A549 (cell line): Measurements from ENCODE around the gene CCDC9. TPM values are rescaled to one million over a fixed set of nuclear protein-coding genes. Genes with fewer than 3 reads are reported as not detected.
A peak's percentile ranks its signal among the peaks of the same experiment; 100 is the strongest.

ENCODE experiments used
- ATAC-seq, 2 experiments: fragments of 200-7000 bp in 1 of 2; fragments of >200 bp in 1 of 2; cut with Nextera tagmentation in 1 of 2; cut with Tn5 transposase in 1 of 2; 3 replicates each; pipeline versions ENCODE4 v1.8.0 to v1.9.1; 2018 to 2020; ENCODE audit warnings: mild to moderate bottlenecking in 1 of 2, moderate library complexity in 1 of 2
- CTCF ChIA-PET: fragments of 300-600 bp; sonication (Branson Sonifier 250); formaldehyde crosslinking; extraction: SDS; loops from one replicate; lab custom pipeline; 2021; ENCODE audit warnings: antibody characterized with exemption, inconsistent platforms; lab: Yijun Ruan, JAX
- POLR2A ChIA-PET: fragments of 350-600 bp; formaldehyde crosslinking; extraction: SDS; loops from one replicate; lab custom pipeline; 2021; ENCODE audit warnings: antibody characterized with exemption, inconsistent platforms; lab: Yijun Ruan, JAX
- DNase-seq, 2 experiments: peaks; one replicate each; pipeline versions ENCODE4 v3.0.0 to v3.0.0-alpha.2; 2011 to 2016; ENCODE audit warnings: low read depth in 1 of 2, low spot score in 1 of 2
- FAIRE-seq: peaks from 2 replicates; lab custom pipeline; 2011; peaks lifted over from hg19 to GRCh38; lab: Jason Lieb, UNC
- H3K27ac ChIP-seq, 2 experiments: fragments of >200 bp; sonication (Bioruptor Twin); formaldehyde crosslinking; 3 replicates each; pipeline ENCODE4 v1.5.1; 2016 to 2017
- H3K4me1 ChIP-seq: fragments of >200 bp; sonication (Bioruptor Twin); formaldehyde crosslinking; 3 replicates; pipeline ENCODE4 v1.6.1; 2016
- H3K4me2 ChIP-seq: fragments of >200 bp; sonication (Bioruptor Twin); formaldehyde crosslinking; 3 replicates; pipeline ENCODE4 v1.6.1; 2016
- H3K4me3 ChIP-seq: fragments of >200 bp; sonication (Bioruptor Twin); formaldehyde crosslinking; 3 replicates; pipeline ENCODE4 v1.5.1; 2016
- H3K9me3 ChIP-seq: fragments of >200 bp; sonication (Bioruptor Twin); formaldehyde crosslinking; 3 replicates; pipeline ENCODE4 v1.6.1; 2016
- CBX2 ChIP-seq: fragments of 200-600 bp; sonication (generic); IDR thresholded peaks from 2 replicates; pipeline ENCODE4 v1.6.1; 2016; ENCODE audit warnings: low read depth, mild to moderate bottlenecking, borderline replicate concordance
- CBX8 ChIP-seq: fragments of 200-600 bp; sonication (generic); IDR thresholded peaks from 2 replicates; pipeline ENCODE4 v1.6.1; 2016
- CHD2 ChIP-seq: fragments of 150-350 bp; IDR thresholded peaks from 2 replicates; pipeline ENCODE4 v1.6.1; 2014; ENCODE audit warnings: low read length; ENCODE audit not compliant: partially characterized antibody
- CHD4 ChIP-seq: fragments of 200-600 bp; sonication (generic); IDR thresholded peaks from 2 replicates; pipeline ENCODE4 v1.6.1; 2016; ENCODE audit warnings: antibody characterized with exemption, mild to moderate bottlenecking, borderline replicate concordance
- EHF ChIP-seq: fragments of 250-450 bp; sonication (Bioruptor Pico); IDR thresholded peaks from 2 replicates; pipeline ENCODE4 v1.5.0; 2020; ENCODE audit warnings: mild to moderate bottlenecking
- FOSL2 ChIP-seq, 2 experiments: fragments of 450-650 bp in 1 of 2; fragments of >200 bp in 1 of 2; sonication (Bioruptor Twin) in 1 of 2; formaldehyde crosslinking; IDR thresholded peaks; 2 replicates each; pipeline versions ENCODE4 v1.5.0 to v1.6.1; 2016 to 2020; ENCODE audit warnings: mild to moderate bottlenecking in 1 of 2, moderate library complexity in 1 of 2
- GATA3 ChIP-seq: IDR thresholded peaks from 2 replicates; pipeline ENCODE4 v1.6.1; 2012; ENCODE audit warnings: borderline replicate concordance
- HDAC2 ChIP-seq: fragments of 200-600 bp; sonication (generic); IDR thresholded peaks from 2 replicates; pipeline ENCODE4 v1.6.1; 2016
- HOXA7 ChIP-seq: fragments of 250-450 bp; sonication (Bioruptor Pico); IDR thresholded peaks from 2 replicates; pipeline ENCODE4 v1.5.0; 2020; ENCODE audit warnings: mild to moderate bottlenecking, moderate library complexity
- HOXB5 ChIP-seq: fragments of 250-450 bp; sonication (Bioruptor Pico); IDR thresholded peaks from 2 replicates; pipeline ENCODE4 v1.5.0; 2020; ENCODE audit warnings: mild to moderate bottlenecking, moderate library complexity
- JUN ChIP-seq, 2 experiments: fragments of >200 bp; sonication (Bioruptor Twin); formaldehyde crosslinking; IDR thresholded peaks; 2 replicates in 1 of 2; 3 replicates in 1 of 2; pipeline ENCODE4 v1.6.1; 2016 to 2017
- PHF8 ChIP-seq: fragments of 200-600 bp; sonication (generic); IDR thresholded peaks from 2 replicates; pipeline ENCODE4 v1.6.1; 2016; ENCODE audit warnings: low read depth, mild to moderate bottlenecking, antibody characterized with exemption, moderate library complexity, borderline replicate concordance
- POLR2A ChIP-seq: IDR thresholded peaks from 2 replicates; pipeline ENCODE4 v1.6.1; 2012; ENCODE audit warnings: mild to moderate bottlenecking, low read length
- RARB ChIP-seq: fragments of 250-450 bp; sonication (Bioruptor Pico); IDR thresholded peaks from 2 replicates; pipeline ENCODE4 v1.8.0; 2021; ENCODE audit warnings: mild to moderate bottlenecking, moderate library complexity
- RFX5 ChIP-seq: fragments of 450-650 bp; IDR thresholded peaks from 2 replicates; pipeline ENCODE4 v1.7.1; 2014; ENCODE audit warnings: antibody characterized with exemption, mild to moderate bottlenecking, moderate library complexity
- RNF2 ChIP-seq: fragments of 200-600 bp; sonication (generic); IDR thresholded peaks from 2 replicates; pipeline ENCODE4 v1.6.1; 2016; ENCODE audit warnings: low read depth, mild to moderate bottlenecking, antibody characterized with exemption, moderate library complexity, borderline replicate concordance
- TP53 ChIP-seq: fragments of 250-450 bp; sonication (Bioruptor Pico); IDR thresholded peaks from 2 replicates; pipeline ENCODE4 v1.5.0; 2021; ENCODE audit warnings: mild to moderate bottlenecking, moderate library complexity
- ZSCAN20 ChIP-seq: fragments of 250-450 bp; sonication (Bioruptor Pico); IDR thresholded peaks from 2 replicates; pipeline ENCODE4 v1.8.0; 2022; ENCODE audit warnings: mild to moderate bottlenecking, moderate library complexity
- WGBS: methylation state at CpG from one replicate; pipeline ENCODE4 v1.1.6; 2017; ENCODE audit errors: missing lambda C conversion rate; 5-methylcytosine and 5-hydroxymethylcytosine counted together
- polyA plus RNA-seq, 4 experiments: library from polyadenylated mRNA; depleted of rRNA in 3 of 4; stranded (reverse); fragments of >200 nt; fragmentation: RNase III in 1 of 4; extraction: RNeasy Plus Mini Kit Qiagen cat#74134 plus additional on column Dnase treatment in 1 of 4; gene quantifications; 2 replicates in 3 of 4; 3 replicates in 1 of 4; pipeline ENCODE4 v1.2.3, GENCODE V29; 2011 to 2017
- TF ChIP-seq, protein P1 (sequence below): fragments of 450-650 bp; IDR thresholded peaks from 2 replicates; pipeline ENCODE4 v1.6.1; 2014; ENCODE audit warnings: antibody characterized with exemption
- TF ChIP-seq, protein P2 (sequence below): fragments of >200 bp; sonication (Bioruptor Twin); formaldehyde crosslinking; IDR thresholded peaks from 3 replicates; pipeline ENCODE4 v1.6.1; 2016
- TF ChIP-seq, protein P3 (sequence below): fragments of 200-600 bp; sonication (generic); IDR thresholded peaks from 2 replicates; pipeline ENCODE4 v1.6.1; 2016; ENCODE audit warnings: antibody characterized with exemption, mild to moderate bottlenecking, moderate library complexity
- TF ChIP-seq, protein P4 (sequence below): IDR thresholded peaks from 2 replicates; pipeline ENCODE4 v1.6.1; 2012; ENCODE audit warnings: low read depth, borderline replicate concordance

Gene CCDC9
- polyA plus RNA-seq, 2 of the 4 experiments (the other 2 are of a cell fraction): 9.4 to 24.6 TPM

DNA sequence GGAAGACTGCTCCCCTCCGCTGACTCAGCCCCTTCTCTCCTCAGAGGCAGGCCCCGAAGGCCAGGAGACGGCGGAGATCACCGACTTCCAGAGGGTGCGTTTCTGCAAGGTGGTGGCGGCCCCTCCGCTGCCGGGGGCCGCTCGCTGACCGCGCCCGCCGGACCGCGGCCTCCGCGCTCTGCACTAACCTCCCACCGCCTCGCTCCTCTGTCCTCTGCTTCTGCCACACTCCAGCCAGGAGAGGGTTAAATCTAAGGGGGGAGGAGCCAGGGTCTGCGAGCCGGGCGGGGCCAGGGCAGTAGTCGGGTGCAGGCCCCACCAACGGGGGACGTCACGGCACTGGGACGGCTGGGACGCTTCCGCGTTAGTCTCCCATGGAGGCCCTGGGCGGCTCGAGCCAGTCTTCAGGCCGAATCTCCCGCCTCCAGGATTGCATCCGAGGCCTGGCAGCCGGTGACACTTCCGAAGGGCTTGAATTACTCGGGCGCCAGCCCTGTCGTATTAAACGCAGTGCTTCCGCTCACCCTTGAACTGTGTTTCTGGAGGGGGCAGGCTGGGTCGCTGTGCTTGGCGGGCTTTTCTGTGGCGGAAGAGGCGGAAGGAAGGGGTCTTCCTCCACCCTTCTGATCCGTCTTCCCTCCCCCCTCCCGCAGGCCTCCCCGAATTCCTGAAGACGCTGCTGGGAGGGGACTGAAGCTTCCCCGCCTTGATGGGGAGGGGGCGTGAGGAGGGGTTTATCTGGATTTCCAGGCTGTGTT lies 17.2 kb downstream of the CCDC9 start (continued):
- TF ChIP-seq ZSCAN20 (CRISPR knock-in tag): no peak
- TF ChIP-seq CHD2: no peak
- no peak for TF ChIP-seq HDAC2
- TF ChIP-seq, protein P1, sequence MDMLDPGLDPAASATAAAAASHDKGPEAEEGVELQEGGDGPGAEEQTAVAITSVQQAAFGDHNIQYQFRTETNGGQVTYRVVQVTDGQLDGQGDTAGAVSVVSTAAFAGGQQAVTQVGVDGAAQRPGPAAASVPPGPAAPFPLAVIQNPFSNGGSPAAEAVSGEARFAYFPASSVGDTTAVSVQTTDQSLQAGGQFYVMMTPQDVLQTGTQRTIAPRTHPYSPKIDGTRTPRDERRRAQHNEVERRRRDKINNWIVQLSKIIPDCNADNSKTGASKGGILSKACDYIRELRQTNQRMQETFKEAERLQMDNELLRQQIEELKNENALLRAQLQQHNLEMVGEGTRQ: no peak
- TF ChIP-seq, protein P2, sequence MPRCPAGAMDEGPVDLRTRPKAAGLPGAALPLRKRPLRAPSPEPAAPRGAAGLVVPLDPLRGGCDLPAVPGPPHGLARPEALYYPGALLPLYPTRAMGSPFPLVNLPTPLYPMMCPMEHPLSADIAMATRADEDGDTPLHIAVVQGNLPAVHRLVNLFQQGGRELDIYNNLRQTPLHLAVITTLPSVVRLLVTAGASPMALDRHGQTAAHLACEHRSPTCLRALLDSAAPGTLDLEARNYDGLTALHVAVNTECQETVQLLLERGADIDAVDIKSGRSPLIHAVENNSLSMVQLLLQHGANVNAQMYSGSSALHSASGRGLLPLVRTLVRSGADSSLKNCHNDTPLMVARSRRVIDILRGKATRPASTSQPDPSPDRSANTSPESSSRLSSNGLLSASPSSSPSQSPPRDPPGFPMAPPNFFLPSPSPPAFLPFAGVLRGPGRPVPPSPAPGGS: peak; percentile 70; the same call in 1 of the 3 replicates
- TF ChIP-seq EHF (CRISPR knock-in tag): peak; percentile 79
- TF ChIP-seq, protein P3, sequence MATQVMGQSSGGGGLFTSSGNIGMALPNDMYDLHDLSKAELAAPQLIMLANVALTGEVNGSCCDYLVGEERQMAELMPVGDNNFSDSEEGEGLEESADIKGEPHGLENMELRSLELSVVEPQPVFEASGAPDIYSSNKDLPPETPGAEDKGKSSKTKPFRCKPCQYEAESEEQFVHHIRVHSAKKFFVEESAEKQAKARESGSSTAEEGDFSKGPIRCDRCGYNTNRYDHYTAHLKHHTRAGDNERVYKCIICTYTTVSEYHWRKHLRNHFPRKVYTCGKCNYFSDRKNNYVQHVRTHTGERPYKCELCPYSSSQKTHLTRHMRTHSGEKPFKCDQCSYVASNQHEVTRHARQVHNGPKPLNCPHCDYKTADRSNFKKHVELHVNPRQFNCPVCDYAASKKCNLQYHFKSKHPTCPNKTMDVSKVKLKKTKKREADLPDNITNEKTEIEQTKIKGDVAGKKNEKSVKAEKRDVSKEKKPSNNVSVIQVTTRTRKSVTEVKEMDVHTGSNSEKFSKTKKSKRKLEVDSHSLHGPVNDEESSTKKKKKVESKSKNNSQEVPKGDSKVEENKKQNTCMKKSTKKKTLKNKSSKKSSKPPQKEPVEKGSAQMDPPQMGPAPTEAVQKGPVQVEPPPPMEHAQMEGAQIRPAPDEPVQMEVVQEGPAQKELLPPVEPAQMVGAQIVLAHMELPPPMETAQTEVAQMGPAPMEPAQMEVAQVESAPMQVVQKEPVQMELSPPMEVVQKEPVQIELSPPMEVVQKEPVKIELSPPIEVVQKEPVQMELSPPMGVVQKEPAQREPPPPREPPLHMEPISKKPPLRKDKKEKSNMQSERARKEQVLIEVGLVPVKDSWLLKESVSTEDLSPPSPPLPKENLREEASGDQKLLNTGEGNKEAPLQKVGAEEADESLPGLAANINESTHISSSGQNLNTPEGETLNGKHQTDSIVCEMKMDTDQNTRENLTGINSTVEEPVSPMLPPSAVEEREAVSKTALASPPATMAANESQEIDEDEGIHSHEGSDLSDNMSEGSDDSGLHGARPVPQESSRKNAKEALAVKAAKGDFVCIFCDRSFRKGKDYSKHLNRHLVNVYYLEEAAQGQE: no peak
- TF ChIP-seq CBX2: no peak
- TF ChIP-seq, protein P4, sequence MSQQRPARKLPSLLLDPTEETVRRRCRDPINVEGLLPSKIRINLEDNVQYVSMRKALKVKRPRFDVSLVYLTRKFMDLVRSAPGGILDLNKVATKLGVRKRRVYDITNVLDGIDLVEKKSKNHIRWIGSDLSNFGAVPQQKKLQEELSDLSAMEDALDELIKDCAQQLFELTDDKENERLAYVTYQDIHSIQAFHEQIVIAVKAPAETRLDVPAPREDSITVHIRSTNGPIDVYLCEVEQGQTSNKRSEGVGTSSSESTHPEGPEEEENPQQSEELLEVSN: peak; percentile 80
- no peak for TF ChIP-seq CBX8
- 0 out of 2 replicates have a peak, but pooled peaks have one; percentile 35 for TF ChIP-seq RARB (CRISPR knock-in tag)
- TF ChIP-seq RFX5: no peak

DNA sequence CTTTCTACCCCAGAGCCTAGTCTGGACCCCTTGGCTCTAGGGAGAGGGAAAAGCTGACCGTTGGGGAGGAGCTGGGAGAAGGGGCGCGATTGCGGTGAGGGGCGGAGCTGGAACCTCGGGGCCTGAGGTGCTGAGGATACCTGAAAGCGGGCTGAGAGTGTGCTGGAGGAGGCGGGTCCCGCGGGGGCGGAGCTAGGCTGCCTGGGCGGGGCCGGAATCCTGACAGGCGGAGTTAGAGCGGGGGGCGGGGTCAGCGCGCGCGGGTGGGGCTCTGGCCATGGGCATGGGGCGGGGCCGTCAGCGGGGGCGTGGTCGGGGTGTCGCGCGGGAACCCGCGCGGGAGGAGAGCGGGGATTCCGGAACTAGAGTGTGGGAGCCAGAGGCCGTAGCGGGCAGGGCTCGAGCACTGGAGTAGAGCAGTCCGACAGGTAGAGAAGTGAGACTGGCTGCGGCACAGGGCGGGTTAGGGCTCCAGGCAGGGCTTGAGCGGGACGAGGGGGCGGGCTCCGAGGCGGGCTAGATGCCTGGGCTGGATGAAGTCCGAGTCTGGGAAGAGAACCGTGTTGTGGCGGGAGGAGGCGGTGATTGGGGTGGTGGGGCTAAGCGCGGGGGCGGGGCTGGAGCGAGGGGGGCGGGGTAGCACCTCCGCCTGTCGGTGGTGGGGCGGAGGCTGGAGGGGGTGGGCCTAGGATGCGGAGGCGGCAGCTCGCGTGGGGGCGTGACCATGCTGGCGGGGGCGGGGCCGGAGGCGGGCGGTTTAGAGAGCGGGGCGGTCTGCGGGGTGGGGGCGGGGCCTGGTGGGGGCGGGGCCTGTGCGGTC lies 18.0 kb downstream of the CCDC9 start, which contains the start of gene INAFM1:
Gene INAFM1 (plus strand): TSS at position 815 of the 820 bp plus-strand sequence. CDS start 35 bp downstream, outside the sequence.
- POLR2A ChIA-PET: interaction anchor here (0.5 to 3.4 kb wide), 15 partner anchors 9 to 209 kb away, joined by 3 to 77 read pairs (median 6); partner anchors contain the start of genes CCDC9, DHX34 and KPTN
- H3K9me3 ChIP-seq: no peaks in the 10 kb centered on the region
- WGBS: 2% methylated on average over 32 of the region's 72 CpGs
- FAIRE-seq: no peak
- peak within 1 kb of the TSS; percentile 89 for H3K4me2 ChIP-seq
- H3K4me1 ChIP-seq: peaks cover 15% of the 10 kb centered on the region
- CTCF ChIA-PET: interaction anchor here (0.6 to 12.3 kb wide), 14 partner anchors 7 to 162 kb away, joined by 3 to 160 read pairs (median 8); partner anchors contain the start of genes CCDC9 and DHX34
- DNase-seq: peak; percentile 92 to 98
- H3K4me3 ChIP-seq: peak within 1 kb of the TSS; percentile 59
- peak; percentile 53 to 85 for ATAC-seq
- peak within 1 kb of the TSS; percentile 80 to 90 for H3K27ac ChIP-seq
- no peak for TF ChIP-seq HOXB5
- TF ChIP-seq JUN (IDR thresholded peaks at IDR 0.05): 0 out of 5 replicates have a peak, but pooled peaks of 1 of the 2 experiments have one; percentile 22
- no peak for TF ChIP-seq CHD4
- TF ChIP-seq ZSCAN20 (CRISPR knock-in tag): no peak
- TF ChIP-seq, protein P3: peak; percentile 75
- TF ChIP-seq GATA3: peak; percentile 8; the same call in 1 of the 2 replicates
- TF ChIP-seq PHF8: no peak; the same call in none of the 2 replicates
- TF ChIP-seq HOXA7 (CRISPR knock-in tag): peak; percentile 17; the same call in 1 of the 2 replicates
- TF ChIP-seq CHD2: peak; percentile 82
- peak; percentile 12; the same call in 1 of the 2 replicates for TF ChIP-seq POLR2A
- 0 out of 2 replicates have a peak, but pooled peaks have one; percentile 6 for TF ChIP-seq TP53 (CRISPR knock-in tag)
- no peak for TF ChIP-seq FOSL2 (IDR thresholded peaks at IDR 0.05)
- TF ChIP-seq FOSL2 (CRISPR knock-in tag; IDR thresholded peaks at IDR 0.05): no peak; the same call in 1 of the 2 replicates
- TF ChIP-seq RNF2: no peak
- TF ChIP-seq, protein P2: 0 out of 3 replicates have a peak, but pooled peaks have one; percentile 33
